GM19452 (cell line): Measurements from ENCODE around the gene XPR1.
"Not testable (repeated sequence)": the region's sequence is repeated elsewhere in the genome, so short reads cannot be mapped to it uniquely, and the experiment has no call there.

Experiments used
- ATAC-seq: cut with Tn5 transposase; IDR thresholded peaks from one replicate; pipeline ENCODE4 v1.9.1; 2021; ENCODE audit not compliant: unreplicated experiment

The XPR1 gene

GRCh38 chr1:180831507-180831906 is 199.7 kb downstream of the XPR1 start:
- ATAC-seq = not testable (repeated sequence)

- not testable (repeated sequence) for ATAC-seq
Measured at GRCh38 chr1:180833180-180833579, 201.4 kb downstream of the XPR1 start.

- ATAC-seq = no peak
Measured at GRCh38 chr1:180836449-180836848, 204.6 kb downstream of the XPR1 start.

- ATAC-seq = no peak
Measured at GRCh38 chr1:180837020-180837419, 205.2 kb downstream of the XPR1 start.

- no peak for ATAC-seq
Measured at GRCh38 chr1:180838535-180838934, 206.7 kb downstream of the XPR1 start.

- ATAC-seq = no peak
Measured at GRCh38 chr1:180839547-180839946, 207.7 kb downstream of the XPR1 start.

GRCh38 chr1:180841415-180841814 is 209.6 kb downstream of the XPR1 start:
- no peak for ATAC-seq

GRCh38 chr1:180842052-180842451 is 210.2 kb downstream of the XPR1 start:
- ATAC-seq = no peak

- no peak for ATAC-seq
Measured at GRCh38 chr1:180842491-180843275, 210.9 kb downstream of the XPR1 start.

- no peak for ATAC-seq
Measured at GRCh38 chr1:180845352-180845751, 213.5 kb downstream of the XPR1 start.

- no peak for ATAC-seq
Measured at GRCh38 chr1:180848191-180848590, 216.4 kb downstream of the XPR1 start.

- peak; percentile 77 for ATAC-seq
Measured at GRCh38 chr1:180849031-180849775, 217.4 kb downstream of the XPR1 start.

- ATAC-seq = no peak
Measured at GRCh38 chr1:180851995-180852887, 220.4 kb downstream of the XPR1 start.

GRCh38 chr1:180854001-180854400 is 222.2 kb downstream of the XPR1 start:
- no peak for ATAC-seq

- no peak for ATAC-seq
Measured at GRCh38 chr1:180854456-180854855, 222.6 kb downstream of the XPR1 start.

GRCh38 chr1:180857947-180858725 is 226.3 kb downstream of the XPR1 start:
- not testable (repeated sequence) for ATAC-seq

GRCh38 chr1:180859306-180859705 is 227.5 kb downstream of the XPR1 start:
- no peak for ATAC-seq

GRCh38 chr1:180860535-180860934 is 228.7 kb downstream of the XPR1 start:
- no peak for ATAC-seq

GRCh38 chr1:180862305-180862704 is 230.5 kb downstream of the XPR1 start:
- ATAC-seq = no peak

- no peak for ATAC-seq
Measured at GRCh38 chr1:180863158-180863775, 231.4 kb downstream of the XPR1 start.
